ENCODE results near the gene ACSM3.
"Not testable (repeated sequence)": the region's sequence is repeated elsewhere in the genome, so short reads cannot be mapped to it uniquely, and the experiment has no call there.

The ACSM3 gene

GRCh38 chr16:20755238-20755637 is 8.6 kb upstream of the ACSM3 start:
- no peak for DNase-seq
- no peak overlapping the region for H3K4me2 ChIP-seq (ENCODE audit: low read depth, low read length)
- H3K79me2 ChIP-seq (ENCODE audit: low read length): no peaks in the 10 kb centered on the region
- H3K9me2 ChIP-seq (replicated peaks; ENCODE audit: insufficient read depth, low read length): no peaks in the 10 kb centered on the region
- no peaks in the 10 kb centered on the region for H4K20me1 ChIP-seq (ENCODE audit: insufficient read depth, low read length)
- no peaks in the 10 kb centered on the region for H3K27me3 ChIP-seq (replicated peaks; ENCODE audit: insufficient read depth, low read length)
- no peaks in the 10 kb centered on the region for H3F3A ChIP-seq (ENCODE audit: insufficient read depth, low read length)
- no peaks in the 10 kb centered on the region for H3K9me3 ChIP-seq (replicated peaks; ENCODE audit: insufficient read depth, low read length)
- no peak overlapping the region for H2AFZ ChIP-seq (ENCODE audit: low read length)
- no peak overlapping the region for H3K9ac ChIP-seq (ENCODE audit: low read length)
- no peaks in the 10 kb centered on the region for H3K4me1 ChIP-seq (ENCODE audit: low read length)
- H3K4me3 ChIP-seq (ENCODE audit: low read length): no peak overlapping the region
- TF ChIP-seq EZH2 (optimal IDR thresholded peaks at IDR 0.05; ENCODE audit: low read depth, low read length) (no peak), EZH2phosphoT487 (IDR thresholded peaks at IDR 0.05; ENCODE audit: low read length) (no peak)
- TF ChIP-seq, protein P1, sequence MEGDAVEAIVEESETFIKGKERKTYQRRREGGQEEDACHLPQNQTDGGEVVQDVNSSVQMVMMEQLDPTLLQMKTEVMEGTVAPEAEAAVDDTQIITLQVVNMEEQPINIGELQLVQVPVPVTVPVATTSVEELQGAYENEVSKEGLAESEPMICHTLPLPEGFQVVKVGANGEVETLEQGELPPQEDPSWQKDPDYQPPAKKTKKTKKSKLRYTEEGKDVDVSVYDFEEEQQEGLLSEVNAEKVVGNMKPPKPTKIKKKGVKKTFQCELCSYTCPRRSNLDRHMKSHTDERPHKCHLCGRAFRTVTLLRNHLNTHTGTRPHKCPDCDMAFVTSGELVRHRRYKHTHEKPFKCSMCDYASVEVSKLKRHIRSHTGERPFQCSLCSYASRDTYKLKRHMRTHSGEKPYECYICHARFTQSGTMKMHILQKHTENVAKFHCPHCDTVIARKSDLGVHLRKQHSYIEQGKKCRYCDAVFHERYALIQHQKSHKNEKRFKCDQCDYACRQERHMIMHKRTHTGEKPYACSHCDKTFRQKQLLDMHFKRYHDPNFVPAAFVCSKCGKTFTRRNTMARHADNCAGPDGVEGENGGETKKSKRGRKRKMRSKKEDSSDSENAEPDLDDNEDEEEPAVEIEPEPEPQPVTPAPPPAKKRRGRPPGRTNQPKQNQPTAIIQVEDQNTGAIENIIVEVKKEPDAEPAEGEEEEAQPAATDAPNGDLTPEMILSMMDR (IDR thresholded peaks at IDR 0.05; ENCODE audit: low read length): no peak
- H3K27ac ChIP-seq (ENCODE audit: low read length): no peak overlapping the region
- no peaks in the 10 kb centered on the region for H3K36me3 ChIP-seq (replicated peaks; ENCODE audit: insufficient read depth, low read length)

DNA sequence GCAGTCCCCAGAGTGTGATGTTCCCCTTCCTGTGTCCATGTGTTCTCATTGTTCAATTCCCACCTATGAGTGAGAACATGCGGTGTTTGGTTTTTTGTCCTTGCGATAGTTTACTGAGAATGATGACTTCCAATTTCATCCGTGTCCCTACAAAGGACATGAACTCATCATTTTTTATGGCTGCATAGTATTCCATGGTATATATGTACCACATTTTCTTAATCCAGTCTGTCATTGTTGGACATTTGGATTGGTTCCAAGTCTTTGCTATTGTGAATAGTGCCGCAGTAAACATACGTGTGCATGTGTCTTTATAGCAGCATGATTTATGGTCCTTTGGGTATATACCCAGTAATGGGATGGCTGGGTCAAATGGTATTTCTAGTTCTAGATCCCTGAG is 8.0 kb upstream of the ACSM3 start:
- not testable (repeated sequence) for H3K27ac ChIP-seq (ENCODE audit: low read length); H2AFZ ChIP-seq (ENCODE audit: low read length); H4K20me1 ChIP-seq (ENCODE audit: insufficient read depth, low read length); H3K27me3 ChIP-seq (replicated peaks; ENCODE audit: insufficient read depth, low read length); H3K4me1 ChIP-seq (ENCODE audit: low read length); H3K79me2 ChIP-seq (ENCODE audit: low read length); H3K9me2 ChIP-seq (replicated peaks; ENCODE audit: insufficient read depth, low read length); H3K9me3 ChIP-seq (replicated peaks; ENCODE audit: insufficient read depth, low read length); H3F3A ChIP-seq (ENCODE audit: insufficient read depth, low read length); H3K4me3 ChIP-seq (ENCODE audit: low read length); DNase-seq; H3K9ac ChIP-seq (ENCODE audit: low read length); H3K4me2 ChIP-seq (ENCODE audit: low read depth, low read length); H3K36me3 ChIP-seq (replicated peaks; ENCODE audit: insufficient read depth, low read length)

DNA sequence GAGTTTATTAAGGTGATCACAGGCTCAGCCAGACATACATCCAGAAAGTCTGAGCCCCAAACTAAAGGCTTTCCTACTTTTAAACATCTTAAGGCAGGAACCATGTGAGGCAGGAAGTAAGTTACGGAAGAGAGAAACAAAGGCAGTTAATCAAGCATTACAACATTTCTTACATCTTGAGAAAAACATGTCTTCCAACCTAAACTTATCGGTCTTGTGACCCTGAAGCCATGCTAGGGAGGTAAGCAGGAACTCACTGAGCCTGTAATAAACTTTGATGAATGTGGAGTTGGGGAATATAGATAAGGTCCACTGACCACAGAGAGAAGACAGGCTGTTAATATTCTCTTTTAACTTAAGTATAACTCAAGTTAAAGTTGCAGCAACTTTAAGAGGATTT is 3.5 kb upstream of the ACSM3 start:
- Histone ChIP-seq H4K20me1 (ENCODE audit: insufficient read depth, low read length) (no peaks in the 10 kb centered on the region), H3K9me2 (replicated peaks; ENCODE audit: insufficient read depth, low read length) (no peaks in the 10 kb centered on the region), H3K36me3 (replicated peaks; ENCODE audit: insufficient read depth, low read length) (no peaks in the 10 kb centered on the region), H3K27ac (ENCODE audit: low read length) (no peak overlapping the region), H3K27me3 (replicated peaks; ENCODE audit: insufficient read depth, low read length) (no peaks in the 10 kb centered on the region), H3K9ac (ENCODE audit: low read length) (no peak overlapping the region), H3K4me3 (ENCODE audit: low read length) (no peak overlapping the region), H3F3A (ENCODE audit: insufficient read depth, low read length) (peaks cover 5% of the 10 kb centered on the region; the same call in 1 of the 2 replicates), H3K79me2 (ENCODE audit: low read length) (no peaks in the 10 kb centered on the region), H3K4me1 (ENCODE audit: low read length) (peaks cover 6% of the 10 kb centered on the region), H3K4me2 (ENCODE audit: low read depth, low read length) (no peak overlapping the region), H3K9me3 (replicated peaks; ENCODE audit: insufficient read depth, low read length) (no peaks in the 10 kb centered on the region), H2AFZ (ENCODE audit: low read length) (no peak overlapping the region)
- no peak for TF ChIP-seq EZH2 (optimal IDR thresholded peaks at IDR 0.05; ENCODE audit: low read depth, low read length)
- TF ChIP-seq, protein P1 (IDR thresholded peaks at IDR 0.05; ENCODE audit: low read length): no peak
- no peak for TF ChIP-seq EZH2phosphoT487 (IDR thresholded peaks at IDR 0.05; ENCODE audit: low read length)
- DNase-seq: no peak

DNA sequence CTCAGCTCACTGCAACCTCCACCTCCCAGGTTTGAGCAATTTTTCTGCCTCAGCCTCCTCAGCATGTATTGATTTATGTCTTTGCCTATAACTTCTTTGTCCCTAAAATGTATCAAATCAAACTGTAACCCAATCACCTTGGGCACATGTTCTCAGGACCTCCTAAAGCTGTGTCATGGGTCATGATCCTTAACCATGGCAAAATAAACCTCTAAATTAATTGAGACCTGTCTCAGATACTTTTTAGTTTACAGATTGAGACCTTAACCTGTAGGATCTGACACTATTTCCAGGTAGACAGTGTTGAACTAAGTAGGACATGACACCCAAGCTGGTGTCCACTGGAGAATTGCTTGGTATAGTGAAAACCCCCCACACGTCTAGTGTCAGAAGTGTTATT is 2.6 kb upstream of the ACSM3 start:
- H3K4me2 ChIP-seq (ENCODE audit: low read depth, low read length): no peak overlapping the region
- H3K79me2 ChIP-seq (ENCODE audit: low read length): no peaks in the 10 kb centered on the region
- H3K4me1 ChIP-seq (ENCODE audit: low read length): peaks cover 6% of the 10 kb centered on the region
- H3K4me3 ChIP-seq (ENCODE audit: low read length): no peak overlapping the region
- H3F3A ChIP-seq (ENCODE audit: insufficient read depth, low read length): peaks cover 5% of the 10 kb centered on the region; the same call in 1 of the 2 replicates
- H4K20me1 ChIP-seq (ENCODE audit: insufficient read depth, low read length): no peaks in the 10 kb centered on the region
- H3K27ac ChIP-seq (ENCODE audit: low read length): no peak overlapping the region
- H3K36me3 ChIP-seq (replicated peaks; ENCODE audit: insufficient read depth, low read length): no peaks in the 10 kb centered on the region
- H3K9ac ChIP-seq (ENCODE audit: low read length): no peak overlapping the region
- TF ChIP-seq EZH2phosphoT487 (IDR thresholded peaks at IDR 0.05; ENCODE audit: low read length) (no peak), EZH2 (optimal IDR thresholded peaks at IDR 0.05; ENCODE audit: low read depth, low read length) (no peak)
- TF ChIP-seq, protein P1 (IDR thresholded peaks at IDR 0.05; ENCODE audit: low read length): no peak
- H3K9me3 ChIP-seq (replicated peaks; ENCODE audit: insufficient read depth, low read length): no peaks in the 10 kb centered on the region
- H3K9me2 ChIP-seq (replicated peaks; ENCODE audit: insufficient read depth, low read length): no peaks in the 10 kb centered on the region
- H3K27me3 ChIP-seq (replicated peaks; ENCODE audit: insufficient read depth, low read length): no peaks in the 10 kb centered on the region
- DNase-seq: no peak
- no peak overlapping the region for H2AFZ ChIP-seq (ENCODE audit: low read length)
